Right kidney (tissue), 1 donor: ENCODE measurements around the gene EPN1.

ENCODE experiments used
- DNase-seq: peaks from one replicate; pipeline ENCODE4 v3.0.0-alpha.2; 2016

EPN1 gene

GRCh38 chr19:55644842-55645511 lies 30.0 kb upstream of the EPN1 start:
- DNase-seq = no peak

- no peak for DNase-seq
These were observed 29.5 kb upstream of the EPN1 start for GRCh38 chr19:55645512-55645881.

- DNase-seq = no peak
These were observed 27.9 kb upstream of the EPN1 start for GRCh38 chr19:55646889-55647731.

- DNase-seq = peak; percentile 93
These were observed 27.1 kb upstream of the EPN1 start, which contains the start of gene CCDC106 for GRCh38 chr19:55647732-55648584. Gene CCDC106 (plus strand): TSS chr19:55648212. CDS start chr19:55649047, 835 bp downstream.

- peak; percentile 66 for DNase-seq
These were observed 26.3 kb upstream of the EPN1 start for GRCh38 chr19:55648585-55649267.

- no peak for DNase-seq
These were observed 25.5 kb upstream of the EPN1 start for GRCh38 chr19:55649268-55650125.

GRCh38 chr19:55650126-55650557 lies 24.9 kb upstream of the EPN1 start:
- DNase-seq = no peak

- DNase-seq = no peak
These were observed 24.3 kb upstream of the EPN1 start for GRCh38 chr19:55650602-55651230.

- DNase-seq = no peak
These were observed 23.8 kb upstream of the EPN1 start for GRCh38 chr19:55651236-55651635.

- DNase-seq = peak; percentile 17
These were observed 22.5 kb upstream of the EPN1 start for GRCh38 chr19:55652311-55653128.

- DNase-seq = peak; percentile 100
These were observed 21.2 kb upstream of the EPN1 start for GRCh38 chr19:55653651-55654322.

- peak; percentile 99 for DNase-seq
These were observed 20.6 kb upstream of the EPN1 start for GRCh38 chr19:55654323-55654867.

GRCh38 chr19:55654868-55655647 lies 20.0 kb upstream of the EPN1 start, which contains the start of gene U2AF2:
Gene U2AF2 (plus strand): TSS chr19:55655035. CDS start chr19:55655105, 70 bp downstream.
- peak; percentile 95 for DNase-seq

GRCh38 chr19:55655648-55656040 lies 19.4 kb upstream of the EPN1 start:
- no peak for DNase-seq

GRCh38 chr19:55656552-55656951 lies 18.5 kb upstream of the EPN1 start:
- no peak for DNase-seq

- no peak for DNase-seq
These were observed 17.9 kb upstream of the EPN1 start for GRCh38 chr19:55656988-55657747.

- no peak for DNase-seq
These were observed 16.1 kb upstream of the EPN1 start for GRCh38 chr19:55658846-55659459.
